Peyer's patch (tissue), 4 donors: Measurements from ENCODE around the gene RMC1.

Experiments
- POLR2A ChIP-seq, 2 donors: fragments of 450-650 bp; IDR thresholded peaks; one replicate each; pipeline ENCODE4 v1.5.1; 2017; ENCODE audit warnings: antibody characterized with exemption in 2 of 2, mild to moderate bottlenecking in 2 of 2, moderate library complexity in 2 of 2
- TF ChIP-seq, protein P1 (sequence below), 6 experiments: fragments of 450-650 bp in 4 of 6; fragments of 200-600 bp in 2 of 6; sonication (generic) in 1 of 6; IDR thresholded peaks; one replicate each; pipeline ENCODE4 v1.5.1; 2017 to 2019; ENCODE audit warnings: antibody characterized with exemption in 6 of 6, mild to moderate bottlenecking in 3 of 6, moderate library complexity in 1 of 6

DNA sequence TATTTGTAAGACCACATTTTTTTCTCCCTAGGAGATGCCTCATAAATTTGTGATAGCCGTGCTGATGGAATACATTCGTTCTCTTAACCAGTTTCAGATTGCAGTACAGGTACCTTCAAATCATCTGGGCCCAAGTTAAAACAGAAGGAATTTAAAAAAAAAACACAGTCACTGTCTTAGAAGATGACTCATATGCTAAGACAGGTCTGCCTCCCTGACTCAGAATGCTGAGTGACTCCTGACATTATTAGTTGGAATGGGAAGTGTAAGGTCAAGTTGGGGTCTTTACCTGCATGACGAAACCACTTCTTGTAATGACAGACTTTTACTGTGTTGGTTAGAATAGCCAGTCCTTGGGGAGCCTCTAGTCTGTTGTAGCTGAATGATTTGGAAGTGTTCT is 26.3 kb downstream of the RMC1 start:
- TF ChIP-seq, protein P1, sequence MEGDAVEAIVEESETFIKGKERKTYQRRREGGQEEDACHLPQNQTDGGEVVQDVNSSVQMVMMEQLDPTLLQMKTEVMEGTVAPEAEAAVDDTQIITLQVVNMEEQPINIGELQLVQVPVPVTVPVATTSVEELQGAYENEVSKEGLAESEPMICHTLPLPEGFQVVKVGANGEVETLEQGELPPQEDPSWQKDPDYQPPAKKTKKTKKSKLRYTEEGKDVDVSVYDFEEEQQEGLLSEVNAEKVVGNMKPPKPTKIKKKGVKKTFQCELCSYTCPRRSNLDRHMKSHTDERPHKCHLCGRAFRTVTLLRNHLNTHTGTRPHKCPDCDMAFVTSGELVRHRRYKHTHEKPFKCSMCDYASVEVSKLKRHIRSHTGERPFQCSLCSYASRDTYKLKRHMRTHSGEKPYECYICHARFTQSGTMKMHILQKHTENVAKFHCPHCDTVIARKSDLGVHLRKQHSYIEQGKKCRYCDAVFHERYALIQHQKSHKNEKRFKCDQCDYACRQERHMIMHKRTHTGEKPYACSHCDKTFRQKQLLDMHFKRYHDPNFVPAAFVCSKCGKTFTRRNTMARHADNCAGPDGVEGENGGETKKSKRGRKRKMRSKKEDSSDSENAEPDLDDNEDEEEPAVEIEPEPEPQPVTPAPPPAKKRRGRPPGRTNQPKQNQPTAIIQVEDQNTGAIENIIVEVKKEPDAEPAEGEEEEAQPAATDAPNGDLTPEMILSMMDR (IDR thresholded peaks at IDR 0.05), result no peak
- no peak for TF ChIP-seq POLR2A (IDR thresholded peaks at IDR 0.05)
